K562 (cell line): ENCODE results near the gene HS3ST3B1. TPM values are rescaled to one million over a fixed set of nuclear protein-coding genes. Genes with fewer than 3 reads are reported as not detected.

ENCODE experiments used
- BCOR ChIP-seq: fragments of 450-650 bp; IDR thresholded peaks from 2 replicates; pipeline ENCODE4 v1.6.1; 2016
- CXXC5 ChIP-seq: fragments of 250-450 bp; sonication (Bioruptor Pico); IDR thresholded peaks from 2 replicates; pipeline ENCODE4 v1.8.0; 2022; ENCODE audit warnings: inconsistent platforms, mild to moderate bottlenecking, moderate library complexity
- DACH1 ChIP-seq: fragments of 450-650 bp; IDR thresholded peaks from 2 replicates; pipeline ENCODE4 v1.6.1; 2018; ENCODE audit not compliant: partially characterized antibody
- KDM5B ChIP-seq: fragments of 200-600 bp; sonication (generic); IDR thresholded peaks from 2 replicates; pipeline ENCODE4 v1.6.1; 2012; ENCODE audit warnings: low read depth, mild to moderate bottlenecking, moderate library complexity, low read length, control low read depth, inconsistent platforms; ENCODE audit not compliant: insufficient replicate concordance
- MCM7 ChIP-seq, 2 experiments: fragments of 450-650 bp; IDR thresholded peaks; 2 replicates each; pipeline ENCODE4 v1.6.1; 2016 to 2018
- MLX ChIP-seq, 2 experiments: fragments of 450-650 bp in 1 of 2; sonication (generic) in 1 of 2; formaldehyde crosslinking; conservative IDR thresholded peaks; 2 replicates each; pipeline versions ENCODE4 v1.4.0 to v1.8.1; 2020 to 2022; ENCODE audit warnings: mild to moderate bottlenecking in 1 of 2, missing genetic modification reagents in 1 of 2
- TCFL5 ChIP-seq: fragments of 250-450 bp; sonication (Bioruptor Pico); conservative IDR thresholded peaks from 2 replicates; pipeline ENCODE4 v1.6.1; 2021; ENCODE audit warnings: mild to moderate bottlenecking, moderate library complexity, matching md5 sums
- polyA plus RNA-seq, 8 experiments: library from polyadenylated mRNA; depleted of rRNA in 4 of 8; stranded (reverse) in 5 of 8; unstranded in 3 of 8; fragments of >200 nt; fragmentation: Nextera tagmentation in 2 of 8; fragmentation: Illumina TruSeq in 1 of 8; extraction: Ambion mirVana in 2 of 8; extraction: Trizol in 1 of 8; gene quantifications; 2 replicates each; pipeline versions ENCODE4 v1.2.1 to v1.2.3, GENCODE V29; 2011 to 2014; ENCODE audit warnings: inconsistent platforms in 1 of 8, missing spikeins in 1 of 8
- total RNA-seq, 7 experiments: library from RNA; depleted of rRNA in 6 of 7; stranded (reverse); fragments of >200 nt in 6 of 7; fragmentation: Illumina TruSeq in 2 of 7; extraction: Trizol in 2 of 7; gene quantifications; 2 replicates each; pipeline versions ENCODE4 v1.2.1 to v1.2.3, GENCODE V29; 2011 to 2021; ENCODE audit warnings: low replicate concordance in 1 of 7
- TF ChIP-seq, protein P1 (sequence below): fragments of 150-350 bp; conservative IDR thresholded peaks from 2 replicates; pipeline ENCODE4 v1.6.1; 2014; ENCODE audit warnings: low read length

The HS3ST3B1 gene
- total and polyA plus RNA-seq, 9 of the 15 experiments (the other 6 are each of a cell fraction or from before 2014, with no cell fraction given) = 1.9 to 12.9 (median 3.7) TPM

DNA sequence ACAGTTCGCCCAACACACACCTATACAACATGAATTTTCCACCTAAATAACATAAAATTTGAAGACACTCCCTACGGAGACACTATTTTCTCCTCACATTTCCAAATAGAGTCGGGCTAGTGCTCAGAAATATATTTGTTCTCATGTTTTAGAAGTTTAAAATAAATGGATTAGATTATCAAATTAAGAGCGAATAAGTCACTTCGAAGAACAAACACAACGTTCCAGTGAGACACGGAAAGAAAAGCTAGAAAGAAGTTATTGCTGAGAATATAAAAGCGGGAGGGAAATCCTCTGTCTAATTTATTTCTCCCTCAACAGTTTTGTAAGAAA is 2.0 kb upstream of the HS3ST3B1 start (continued):
- no peak for TF ChIP-seq MCM7 (IDR thresholded peaks at IDR 0.05)
- TF ChIP-seq DACH1 = no peak
- TF ChIP-seq CXXC5 = no peak
- TF ChIP-seq KDM5B = no peak
- TF ChIP-seq, protein P1, sequence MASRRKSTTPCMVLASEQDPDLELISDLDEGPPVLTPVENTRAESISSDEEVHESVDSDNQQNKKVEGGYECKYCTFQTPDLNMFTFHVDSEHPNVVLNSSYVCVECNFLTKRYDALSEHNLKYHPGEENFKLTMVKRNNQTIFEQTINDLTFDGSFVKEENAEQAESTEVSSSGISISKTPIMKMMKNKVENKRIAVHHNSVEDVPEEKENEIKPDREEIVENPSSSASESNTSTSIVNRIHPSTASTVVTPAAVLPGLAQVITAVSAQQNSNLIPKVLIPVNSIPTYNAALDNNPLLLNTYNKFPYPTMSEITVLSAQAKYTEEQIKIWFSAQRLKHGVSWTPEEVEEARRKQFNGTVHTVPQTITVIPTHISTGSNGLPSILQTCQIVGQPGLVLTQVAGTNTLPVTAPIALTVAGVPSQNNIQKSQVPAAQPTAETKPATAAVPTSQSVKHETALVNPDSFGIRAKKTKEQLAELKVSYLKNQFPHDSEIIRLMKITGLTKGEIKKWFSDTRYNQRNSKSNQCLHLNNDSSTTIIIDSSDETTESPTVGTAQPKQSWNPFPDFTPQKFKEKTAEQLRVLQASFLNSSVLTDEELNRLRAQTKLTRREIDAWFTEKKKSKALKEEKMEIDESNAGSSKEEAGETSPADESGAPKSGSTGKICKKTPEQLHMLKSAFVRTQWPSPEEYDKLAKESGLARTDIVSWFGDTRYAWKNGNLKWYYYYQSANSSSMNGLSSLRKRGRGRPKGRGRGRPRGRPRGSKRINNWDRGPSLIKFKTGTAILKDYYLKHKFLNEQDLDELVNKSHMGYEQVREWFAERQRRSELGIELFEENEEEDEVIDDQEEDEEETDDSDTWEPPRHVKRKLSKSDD = no peak
- TF ChIP-seq MLX (CRISPR knock-in tag; conservative IDR thresholded peaks at IDR 0.05) = no peak
- no peak for TF ChIP-seq BCOR
- no peak for TF ChIP-seq TCFL5 (CRISPR knock-in tag)
